ENCODE data around the gene NRXN2.

GRCh38 chr11:64660205-64660604 is 62.8 kb downstream of the NRXN2 start:
- TF ChIP-seq, protein P1, sequence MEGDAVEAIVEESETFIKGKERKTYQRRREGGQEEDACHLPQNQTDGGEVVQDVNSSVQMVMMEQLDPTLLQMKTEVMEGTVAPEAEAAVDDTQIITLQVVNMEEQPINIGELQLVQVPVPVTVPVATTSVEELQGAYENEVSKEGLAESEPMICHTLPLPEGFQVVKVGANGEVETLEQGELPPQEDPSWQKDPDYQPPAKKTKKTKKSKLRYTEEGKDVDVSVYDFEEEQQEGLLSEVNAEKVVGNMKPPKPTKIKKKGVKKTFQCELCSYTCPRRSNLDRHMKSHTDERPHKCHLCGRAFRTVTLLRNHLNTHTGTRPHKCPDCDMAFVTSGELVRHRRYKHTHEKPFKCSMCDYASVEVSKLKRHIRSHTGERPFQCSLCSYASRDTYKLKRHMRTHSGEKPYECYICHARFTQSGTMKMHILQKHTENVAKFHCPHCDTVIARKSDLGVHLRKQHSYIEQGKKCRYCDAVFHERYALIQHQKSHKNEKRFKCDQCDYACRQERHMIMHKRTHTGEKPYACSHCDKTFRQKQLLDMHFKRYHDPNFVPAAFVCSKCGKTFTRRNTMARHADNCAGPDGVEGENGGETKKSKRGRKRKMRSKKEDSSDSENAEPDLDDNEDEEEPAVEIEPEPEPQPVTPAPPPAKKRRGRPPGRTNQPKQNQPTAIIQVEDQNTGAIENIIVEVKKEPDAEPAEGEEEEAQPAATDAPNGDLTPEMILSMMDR (conservative IDR thresholded peaks at IDR 0.05): no peak
- TF ChIP-seq ZFX (IDR thresholded peaks at IDR 0.05): no peak

All from C4-2B (cell line).